ENCODE data around the gene PCK1. TPM values are rescaled to one million over a fixed set of nuclear protein-coding genes. Genes with fewer than 3 reads are reported as not detected.

The PCK1 gene
- polyA plus RNA-seq, 1 experiment, result not detected

- POLR2A ChIA-PET, result no interaction called here
- H3K4me3 ChIP-seq (ENCODE audit: low read depth, low read length), result no peak overlapping the region
- H3K36me3 ChIP-seq (ENCODE audit: control insufficient read depth, insufficient read depth, low read length), result no peaks in the 10 kb centered on the region
- CTCF ChIA-PET, result no interaction called here
- TF ChIP-seq CTCF (IDR thresholded peaks at IDR 0.05; ENCODE audit: insufficient read depth, low read depth, low read length), result no peak
- peaks cover 2% of the 10 kb centered on the region; the same call in 1 of the 2 replicates for H3K27me3 ChIP-seq (ENCODE audit: control insufficient read depth, insufficient read depth, low read length)
- no peak for DNase-seq (ENCODE audit: low read depth)
Observed at GRCh38 chr20:57525328-57526086, 35.4 kb upstream of the PCK1 start.

- ChIA-PET POLR2A (no interaction called here), CTCF (no interaction called here)
- no peak overlapping the region for H3K4me3 ChIP-seq (ENCODE audit: low read depth, low read length)
- no peak for DNase-seq (ENCODE audit: low read depth)
- no peak for TF ChIP-seq CTCF (IDR thresholded peaks at IDR 0.05; ENCODE audit: insufficient read depth, low read depth, low read length)
- H3K27me3 ChIP-seq (ENCODE audit: control insufficient read depth, insufficient read depth, low read length), result peaks cover 2% of the 10 kb centered on the region; the same call in 1 of the 2 replicates
- no peaks in the 10 kb centered on the region for H3K36me3 ChIP-seq (ENCODE audit: control insufficient read depth, insufficient read depth, low read length)
Observed at GRCh38 chr20:57526087-57526884, 34.6 kb upstream of the PCK1 start.

- Histone ChIP-seq H3K27me3 (ENCODE audit: control insufficient read depth, insufficient read depth, low read length) (peaks cover 2% of the 10 kb centered on the region; the same call in 1 of the 2 replicates), H3K4me3 (ENCODE audit: low read depth, low read length) (no peak overlapping the region), H3K36me3 (ENCODE audit: control insufficient read depth, insufficient read depth, low read length) (no peaks in the 10 kb centered on the region)
- DNase-seq (ENCODE audit: low read depth), result no peak
- no peak for TF ChIP-seq CTCF (IDR thresholded peaks at IDR 0.05; ENCODE audit: insufficient read depth, low read depth, low read length)
- POLR2A ChIA-PET, result no interaction called here
- CTCF ChIA-PET, result interaction anchor here (0.8 kb wide), 1 partner anchor 684 kb away, joined by 3 read pairs; no protein-coding TSS in a partner anchor
Observed at GRCh38 chr20:57526885-57527460, 33.9 kb upstream of the PCK1 start.

- TF ChIP-seq CTCF (IDR thresholded peaks at IDR 0.05; ENCODE audit: insufficient read depth, low read depth, low read length), result no peak
- ChIA-PET CTCF (interaction anchor here (0.8 kb wide), 1 partner anchor 683 kb away, joined by 3 read pairs; no protein-coding TSS in a partner anchor), POLR2A (no interaction called here)
- DNase-seq (ENCODE audit: low read depth), result no peak
- no peak overlapping the region for H3K4me3 ChIP-seq (ENCODE audit: low read depth, low read length)
- no peaks in the 10 kb centered on the region for H3K36me3 ChIP-seq (ENCODE audit: control insufficient read depth, insufficient read depth, low read length)
- peaks cover 2% of the 10 kb centered on the region; the same call in 1 of the 2 replicates for H3K27me3 ChIP-seq (ENCODE audit: control insufficient read depth, insufficient read depth, low read length)
Observed at GRCh38 chr20:57527728-57528127, 33.2 kb upstream of the PCK1 start.

GRCh38 chr20:57528148-57528547, 32.8 kb upstream of the PCK1 start:
- Histone ChIP-seq H3K27me3 (ENCODE audit: control insufficient read depth, insufficient read depth, low read length) (peaks cover 2% of the 10 kb centered on the region; the same call in 1 of the 2 replicates), H3K36me3 (ENCODE audit: control insufficient read depth, insufficient read depth, low read length) (no peaks in the 10 kb centered on the region), H3K4me3 (ENCODE audit: low read depth, low read length) (no peak overlapping the region)
- CTCF ChIA-PET, result interaction anchor here (0.8 kb wide), 1 partner anchor 682 kb away, joined by 3 read pairs; no protein-coding TSS in a partner anchor
- DNase-seq (ENCODE audit: low read depth), result no peak
- POLR2A ChIA-PET, result no interaction called here
- TF ChIP-seq CTCF (IDR thresholded peaks at IDR 0.05; ENCODE audit: insufficient read depth, low read depth, low read length), result no peak

Data from BJ (cell line).